GM18868 (cell line): ENCODE results near the gene FBXL20.

ENCODE experiments used
- ATAC-seq: cut with Tn5 transposase; IDR thresholded peaks from one replicate; pipeline ENCODE4 v1.9.1; 2021; ENCODE audit warnings: mild to moderate bottlenecking, moderate library complexity; ENCODE audit not compliant: unreplicated experiment

FBXL20 gene

GRCh38 chr17:39208893-39209292 lies 192.5 kb downstream of the FBXL20 start:
- ATAC-seq = peak; percentile 57

- ATAC-seq = no peak
Observed at GRCh38 chr17:39208136-39208535, 193.3 kb downstream of the FBXL20 start.

- ATAC-seq = no peak
Observed at GRCh38 chr17:39205112-39205526, 196.3 kb downstream of the FBXL20 start.

- no peak for ATAC-seq
Observed at GRCh38 chr17:39204245-39204644, 197.2 kb downstream of the FBXL20 start.
